Measurements from ENCODE around the gene IDI2. TPM values are rescaled to one million over a fixed set of nuclear protein-coding genes. Genes with fewer than 3 reads are reported as not detected.

Gene IDI2
- total RNA-seq, 1 experiment from 2014 or later = not detected

DNA sequence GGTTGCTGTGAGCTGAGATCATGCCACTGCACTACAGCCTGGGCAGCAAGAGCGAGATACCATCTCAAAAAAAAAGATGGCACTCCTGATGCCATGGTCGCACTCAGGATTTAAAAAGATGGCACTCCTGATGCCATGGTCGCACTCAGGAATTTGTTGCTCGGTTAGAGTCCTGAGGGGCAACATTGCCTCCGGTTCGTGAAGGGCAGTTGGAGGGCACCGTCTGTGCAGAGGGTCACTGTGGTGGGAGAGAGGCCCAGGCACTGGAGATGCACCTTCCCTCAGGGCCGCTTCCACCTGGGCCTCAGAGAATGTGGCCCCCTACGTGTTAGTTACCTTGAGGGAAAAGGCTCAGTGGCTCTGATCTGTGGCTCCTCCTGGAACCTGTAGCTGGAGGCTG is 19.1 kb downstream of the IDI2 start:
- intact Hi-C loops (cut with micrococcal nuclease) = no loop called here
- H3K9me3 Mint-ChIP-seq (ENCODE audit: unreplicated experiment) = peaks cover 10% of the 10 kb centered on the region
- DNase-seq (ENCODE audit: unreplicated experiment) = no peak
- ChIA-PET CTCF (interaction anchor here (0.6 kb wide), 1 partner anchor 51 kb away, joined by 4 read pairs; no protein-coding TSS in a partner anchor), POLR2A (interaction anchor here (0.8 kb wide), 1 partner anchor 18 kb away, joined by 3 read pairs; the partner anchor contains the start of gene GTPBP4)
- TF ChIP-seq, protein P1, sequence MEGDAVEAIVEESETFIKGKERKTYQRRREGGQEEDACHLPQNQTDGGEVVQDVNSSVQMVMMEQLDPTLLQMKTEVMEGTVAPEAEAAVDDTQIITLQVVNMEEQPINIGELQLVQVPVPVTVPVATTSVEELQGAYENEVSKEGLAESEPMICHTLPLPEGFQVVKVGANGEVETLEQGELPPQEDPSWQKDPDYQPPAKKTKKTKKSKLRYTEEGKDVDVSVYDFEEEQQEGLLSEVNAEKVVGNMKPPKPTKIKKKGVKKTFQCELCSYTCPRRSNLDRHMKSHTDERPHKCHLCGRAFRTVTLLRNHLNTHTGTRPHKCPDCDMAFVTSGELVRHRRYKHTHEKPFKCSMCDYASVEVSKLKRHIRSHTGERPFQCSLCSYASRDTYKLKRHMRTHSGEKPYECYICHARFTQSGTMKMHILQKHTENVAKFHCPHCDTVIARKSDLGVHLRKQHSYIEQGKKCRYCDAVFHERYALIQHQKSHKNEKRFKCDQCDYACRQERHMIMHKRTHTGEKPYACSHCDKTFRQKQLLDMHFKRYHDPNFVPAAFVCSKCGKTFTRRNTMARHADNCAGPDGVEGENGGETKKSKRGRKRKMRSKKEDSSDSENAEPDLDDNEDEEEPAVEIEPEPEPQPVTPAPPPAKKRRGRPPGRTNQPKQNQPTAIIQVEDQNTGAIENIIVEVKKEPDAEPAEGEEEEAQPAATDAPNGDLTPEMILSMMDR (IDR thresholded peaks at IDR 0.05; ENCODE audit: unreplicated experiment) = no peak
- H3K27me3 Mint-ChIP-seq (ENCODE audit: insufficient read depth, unreplicated experiment) = no peaks in the 10 kb centered on the region
- no peak overlapping the region for H3K27ac Mint-ChIP-seq (ENCODE audit: low read depth, unreplicated experiment)
- no peaks in the 10 kb centered on the region for H3K4me1 Mint-ChIP-seq (ENCODE audit: insufficient read depth, unreplicated experiment)
- peaks cover 99% of the 10 kb centered on the region for H3K36me3 Mint-ChIP-seq (ENCODE audit: insufficient read depth, unreplicated experiment)
- no peak overlapping the region for H3K4me3 Mint-ChIP-seq (ENCODE audit: unreplicated experiment)
- BruUV-seq (replicated peaks) = no TSS peak

DNA sequence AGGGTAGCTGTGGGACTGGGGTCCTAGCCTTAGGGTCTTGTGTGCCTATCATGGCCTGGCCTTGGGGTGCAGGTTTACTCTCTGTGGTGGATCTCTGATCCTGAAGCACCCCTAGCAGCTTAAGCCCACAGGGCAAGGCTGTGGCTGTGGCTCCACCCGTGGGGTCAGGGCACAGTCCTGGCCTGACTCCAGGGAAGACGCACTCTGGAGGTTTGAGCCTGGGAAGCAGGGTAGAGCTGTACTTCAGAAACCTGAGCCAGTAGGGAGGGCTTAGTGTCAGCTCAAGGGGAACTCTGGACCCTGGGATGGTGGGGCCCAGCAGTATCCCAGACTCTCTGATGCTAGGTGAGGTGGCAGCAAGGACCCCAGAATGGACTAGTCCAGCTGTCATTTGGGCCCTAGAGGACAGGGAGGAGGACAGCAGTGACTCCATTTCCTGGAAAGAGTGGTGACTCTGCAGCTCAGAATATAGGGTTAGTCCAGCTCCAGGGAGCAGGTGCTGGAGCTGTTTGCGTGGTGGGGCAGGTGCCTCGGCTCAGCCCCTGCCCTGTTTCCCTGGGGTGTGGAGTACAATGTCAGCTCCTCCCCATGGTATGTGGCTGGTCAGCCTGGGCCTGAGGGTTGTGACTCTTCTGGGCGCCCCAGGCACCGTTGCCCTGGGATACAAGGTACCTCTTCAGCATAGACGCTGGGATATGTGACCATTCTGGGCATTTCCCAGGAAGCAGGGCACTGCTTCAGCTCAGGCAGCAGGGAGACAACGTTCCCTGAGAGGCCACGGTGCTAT is 21.6 kb downstream of the IDI2 start:
- ChIA-PET POLR2A (interaction anchor here (1.2 to 2.7 kb wide), 4 partner anchors 13 to 73 kb away, joined by 3 to 13 read pairs (median 4); partner anchors contain the start of genes GTPBP4 and LARP4B), CTCF (interaction anchor here (1.2 kb wide), 1 partner anchor 15 kb away, joined by 3 read pairs; no protein-coding TSS in a partner anchor)
- intact Hi-C loops (cut with micrococcal nuclease) = no loop called here
- TF ChIP-seq, protein P1 (IDR thresholded peaks at IDR 0.05; ENCODE audit: unreplicated experiment) = no peak
- Mint-ChIP-seq H3K9me3 (ENCODE audit: unreplicated experiment) (peaks cover 10% of the 10 kb centered on the region), H3K4me1 (ENCODE audit: insufficient read depth, unreplicated experiment) (no peaks in the 10 kb centered on the region), H3K27me3 (ENCODE audit: insufficient read depth, unreplicated experiment) (no peaks in the 10 kb centered on the region), H3K36me3 (ENCODE audit: insufficient read depth, unreplicated experiment) (peaks cover 99% of the 10 kb centered on the region), H3K27ac (ENCODE audit: low read depth, unreplicated experiment) (no peak overlapping the region), H3K4me3 (ENCODE audit: unreplicated experiment) (no peak overlapping the region)
- DNase-seq (ENCODE audit: unreplicated experiment) = no peak
- no TSS peak for BruUV-seq (replicated peaks)

DNA sequence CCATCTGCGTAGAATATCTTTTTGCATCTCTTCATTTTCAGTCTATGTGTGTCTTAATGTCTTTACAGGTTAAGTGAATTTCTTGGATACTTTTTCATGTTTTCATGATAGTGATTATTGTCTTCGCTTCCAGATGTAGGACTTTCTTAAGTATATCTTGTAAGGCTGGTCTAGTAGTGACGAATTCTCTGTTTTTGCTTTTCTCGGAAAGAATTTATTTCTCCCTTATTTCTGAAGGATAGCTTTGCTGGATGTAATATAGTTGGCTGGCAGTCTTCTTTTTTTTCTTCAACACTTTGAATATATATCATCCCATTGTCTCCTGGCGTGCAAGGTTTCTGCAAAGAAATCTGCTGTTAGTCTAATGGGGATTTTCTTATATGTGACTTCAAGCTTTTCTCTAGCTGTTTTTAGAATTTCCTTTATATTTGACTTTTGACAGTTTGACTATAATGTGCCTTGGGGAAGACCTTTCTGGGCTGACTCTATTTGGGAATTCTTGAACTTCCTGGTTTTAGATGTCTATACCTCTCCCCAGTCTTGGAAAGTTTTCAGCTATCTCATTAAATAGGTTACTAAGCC is 23.1 kb downstream of the IDI2 start:
- CTCF ChIA-PET = no interaction called here
- peak overlapping the region; percentile 69 for H3K27ac Mint-ChIP-seq (ENCODE audit: low read depth, unreplicated experiment)
- intact Hi-C loops (cut with micrococcal nuclease) = no loop called here

More for the DNA sequence above, 23.1 kb downstream of the IDI2 start:
- no peaks in the 10 kb centered on the region for H3K4me1 Mint-ChIP-seq (ENCODE audit: insufficient read depth, unreplicated experiment)
- TF ChIP-seq, protein P1 (IDR thresholded peaks at IDR 0.05; ENCODE audit: unreplicated experiment) = no peak
- no peak for DNase-seq (ENCODE audit: unreplicated experiment)
- H3K27me3 Mint-ChIP-seq (ENCODE audit: insufficient read depth, unreplicated experiment) = no peaks in the 10 kb centered on the region
- peaks cover 99% of the 10 kb centered on the region for H3K36me3 Mint-ChIP-seq (ENCODE audit: insufficient read depth, unreplicated experiment)
- H3K4me3 Mint-ChIP-seq (ENCODE audit: unreplicated experiment) = no peak overlapping the region
- H3K9me3 Mint-ChIP-seq (ENCODE audit: unreplicated experiment) = peaks cover 10% of the 10 kb centered on the region
- BruUV-seq (replicated peaks) = no TSS peak
- POLR2A ChIA-PET = interaction anchor here (0.8 to 2.7 kb wide), 5 partner anchors 15 to 73 kb away, joined by 3 to 13 read pairs (median 5); partner anchors contain the start of gene GTPBP4

Data from MCF 10A (cell line).